DND-41 (cell line): Measurements from ENCODE around the gene SARS2.

ENCODE experiments used
- CTCF ChIP-seq: IDR thresholded peaks from 2 replicates; pipeline ENCODE4 v1.5.1; 2012; ENCODE audit warnings: borderline replicate concordance, low read length, moderate library complexity, mild to moderate bottlenecking; ENCODE audit not compliant: poor library complexity, severe bottlenecking; ENCODE audit errors: extremely low read depth
- EZH2 ChIP-seq: IDR thresholded peaks from 3 replicates; pipeline ENCODE4 v1.6.1; 2012; ENCODE audit warnings: borderline replicate concordance, low read depth, mild to moderate bottlenecking, moderate library complexity, low read length, inconsistent platforms; ENCODE audit not compliant: severe bottlenecking

- no peak for TF ChIP-seq CTCF
- no peak for TF ChIP-seq EZH2
Measured at GRCh38 chr19:38920602-38921419, 9.8 kb downstream of the SARS2 start.
